NCI-H1417 (cell line): ENCODE data around the gene MME.

Source experiments
- DNase-seq, 3 experiments: peaks; one replicate each; lab custom pipeline; 2025; lab: John Stamatoyannopoulos, UW

The MME gene

GRCh38 chr3:155079746-155080487, at the start of gene MME:
Gene MME (plus strand): TSS chr3:155080319. CDS start chr3:155084168, 3,849 bp downstream.
- DNase-seq, result peak in 2 of 3 experiments; percentile 81 to 87

GRCh38 chr3:155031186-155031585, 48.9 kb upstream of the MME start:
- DNase-seq, result no peak

GRCh38 chr3:155032918-155033317, 47.2 kb upstream of the MME start:
- no peak for DNase-seq

GRCh38 chr3:155034786-155035185, 45.3 kb upstream of the MME start:
- no peak for DNase-seq

GRCh38 chr3:155035553-155035952, 44.6 kb upstream of the MME start:
- DNase-seq, result no peak

GRCh38 chr3:155037508-155038202, 42.5 kb upstream of the MME start:
- DNase-seq, result no peak

- no peak for DNase-seq
Observed at GRCh38 chr3:155038203-155038554, 41.9 kb upstream of the MME start.

GRCh38 chr3:155046935-155047334, 33.2 kb upstream of the MME start:
- no peak for DNase-seq

- DNase-seq, result no peak
Observed at GRCh38 chr3:155047672-155048071, 32.4 kb upstream of the MME start.

GRCh38 chr3:155049959-155050358, 30.2 kb upstream of the MME start:
- DNase-seq, result no peak

GRCh38 chr3:155052470-155052869, 27.6 kb upstream of the MME start:
- no peak for DNase-seq

GRCh38 chr3:155053756-155054155, 26.4 kb upstream of the MME start:
- DNase-seq, result no peak

GRCh38 chr3:155064920-155065319, 15.2 kb upstream of the MME start:
- DNase-seq, result no peak

- DNase-seq, result no peak
Observed at GRCh38 chr3:155065537-155065936, 14.6 kb upstream of the MME start.

GRCh38 chr3:155069729-155070128, 10.4 kb upstream of the MME start:
- DNase-seq, result no peak

GRCh38 chr3:155070316-155070715, 9.8 kb upstream of the MME start:
- DNase-seq, result no peak

GRCh38 chr3:155070932-155071387, 9.2 kb upstream of the MME start:
- no peak for DNase-seq

- no peak for DNase-seq
Observed at GRCh38 chr3:155075200-155075599, 4.9 kb upstream of the MME start.

- no peak for DNase-seq
Observed at GRCh38 chr3:155076888-155077287, 3.2 kb upstream of the MME start.

GRCh38 chr3:155078711-155079467, 1.2 kb upstream of the MME start:
- peak in 1 of 3 experiments; percentile 56 for DNase-seq

- no peak for DNase-seq
Observed at GRCh38 chr3:155079468-155079745, 712 bp upstream of the MME start.

GRCh38 chr3:155080692-155081091, 573 bp downstream of the MME start:
- peak in 2 of 3 experiments; percentile 26 to 64 for DNase-seq

- DNase-seq, result no peak
Observed at GRCh38 chr3:155083313-155083905, 3.3 kb downstream of the MME start.
